Thymus (tissue), 11 donors: ENCODE measurements around the gene CDC73. TPM values are rescaled to one million over a fixed set of nuclear protein-coding genes. Genes with fewer than 3 reads are reported as not detected.
"Not testable (repeated sequence)": the region's sequence is repeated elsewhere in the genome, so short reads cannot be mapped to it uniquely, and the experiment has no call there.

Experiments used
- DNase-seq, 9 donors: peaks; one replicate each; pipeline ENCODE4 v3.0.0-alpha.2; 2013; ENCODE audit warnings: low spot score in 9 of 9, low read depth in 6 of 9, missing footprints in 1 of 9
- H3K27ac ChIP-seq, 2 donors: one replicate each; pipeline ENCODE4 v1.5.1; 2013; ENCODE audit warnings: control low read depth in 1 of 2, low read depth in 1 of 2, low read length in 1 of 2, mild to moderate bottlenecking in 1 of 2, moderate library complexity in 1 of 2
- H3K27me3 ChIP-seq, 2 donors: one replicate each; pipeline ENCODE4 v1.5.1; 2013; ENCODE audit warnings: low read length in 1 of 2; ENCODE audit not compliant: control insufficient read depth in 2 of 2, insufficient read depth in 1 of 2
- H3K36me3 ChIP-seq, 2 donors: one replicate each; pipeline ENCODE4 v1.5.1; 2013; ENCODE audit warnings: low read length in 1 of 2, mild to moderate bottlenecking in 1 of 2, moderate library complexity in 1 of 2; ENCODE audit not compliant: control insufficient read depth in 2 of 2, insufficient read depth in 2 of 2
- H3K4me1 ChIP-seq, 2 donors: one replicate each; pipeline ENCODE4 v1.5.1; 2013; ENCODE audit warnings: low read length in 2 of 2; ENCODE audit not compliant: control insufficient read depth in 2 of 2, insufficient read depth in 2 of 2
- H3K4me3 ChIP-seq, 2 donors: one replicate each; pipeline ENCODE4 v1.5.1; 2013; ENCODE audit warnings: low read length in 2 of 2, control low read depth in 1 of 2, mild to moderate bottlenecking in 1 of 2
- H3K9me3 ChIP-seq, 2 donors: one replicate each; pipeline ENCODE4 v1.5.1; 2013; ENCODE audit warnings: low read length in 1 of 2, mild to moderate bottlenecking in 1 of 2; ENCODE audit not compliant: control insufficient read depth in 2 of 2, insufficient read depth in 1 of 2
- WGBS: extraction: QIAGEN DNeasy Blood & Tissue Kit; methylation state at CpG from one replicate; pipeline ENCODE4 v1.1.7; 2013; 5-methylcytosine and 5-hydroxymethylcytosine counted together
- polyA plus RNA-seq: library from polyadenylated mRNA; stranded (reverse); fragments of 200-250 nt; gene quantifications from one replicate; pipeline ENCODE4 v1.2.3, GENCODE V29; 2013
- total RNA-seq: library from RNA; stranded (reverse); fragments of 120-200 nt; gene quantifications from one replicate; pipeline ENCODE4 v1.2.4, GENCODE V29; 2013
- donor health status: healthy.

Gene CDC73
- total and polyA plus RNA-seq, 2 donors: 14.4 to 17.1 TPM

DNA sequence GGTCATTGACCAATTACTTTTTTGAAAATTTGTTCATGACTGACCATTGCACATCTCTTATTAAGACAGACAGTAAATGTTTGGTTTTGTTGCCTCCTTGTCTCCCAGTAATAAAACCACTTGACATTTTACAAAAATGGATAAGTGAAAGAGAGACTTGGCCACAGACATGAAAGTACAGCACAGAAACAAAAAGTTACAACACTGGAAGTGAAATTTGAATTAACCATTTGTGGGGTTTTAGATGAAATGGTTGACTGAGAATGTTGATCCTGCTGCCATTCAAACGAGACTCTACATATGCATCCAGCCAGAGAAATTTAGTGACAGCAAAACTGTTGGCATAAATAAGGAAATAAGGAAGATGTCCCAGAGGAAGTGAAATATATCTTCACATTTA is 143.9 kb downstream of the CDC73 start:
- no peak for DNase-seq
- Histone ChIP-seq H3K27ac (no peak overlapping the region), H3K36me3 (peaks cover 0 to 6% of the 10 kb centered on the region in 2 donors), H3K27me3 (no peaks in the 10 kb centered on the region), H3K4me3 (no peak overlapping the region), H3K9me3 (no peaks in the 10 kb centered on the region), H3K4me1 (no peaks in the 10 kb centered on the region)
- 97% methylated on average over 1 of the region's 1 CpG for WGBS

DNA sequence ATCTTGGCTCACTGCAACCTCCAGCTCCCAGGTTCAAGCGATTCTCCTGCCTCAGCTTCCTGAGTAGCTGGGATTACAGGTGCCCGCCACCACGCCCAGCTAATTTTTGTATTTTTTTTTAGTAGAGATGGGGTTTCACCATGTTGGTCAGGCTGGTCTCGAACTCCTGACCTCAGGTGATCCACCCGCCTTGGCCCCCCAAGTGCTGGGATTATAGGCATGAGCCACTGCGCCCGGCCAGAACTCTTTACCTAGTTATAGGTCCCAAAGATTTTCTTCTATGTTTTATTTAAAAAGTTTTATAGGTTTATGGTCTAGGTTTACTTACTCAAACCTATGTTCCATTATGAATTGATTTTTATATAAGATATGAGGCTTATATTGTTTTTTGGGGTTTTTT is 145.0 kb downstream of the CDC73 start:
- DNase-seq, H3K4me3 ChIP-seq, H3K9me3 ChIP-seq, H3K36me3 ChIP-seq, H3K27me3 ChIP-seq, H3K27ac ChIP-seq, H3K4me1 ChIP-seq: not testable (repeated sequence)
- WGBS: over 99% methylated on average over 7 of the region's 7 CpGs

DNA sequence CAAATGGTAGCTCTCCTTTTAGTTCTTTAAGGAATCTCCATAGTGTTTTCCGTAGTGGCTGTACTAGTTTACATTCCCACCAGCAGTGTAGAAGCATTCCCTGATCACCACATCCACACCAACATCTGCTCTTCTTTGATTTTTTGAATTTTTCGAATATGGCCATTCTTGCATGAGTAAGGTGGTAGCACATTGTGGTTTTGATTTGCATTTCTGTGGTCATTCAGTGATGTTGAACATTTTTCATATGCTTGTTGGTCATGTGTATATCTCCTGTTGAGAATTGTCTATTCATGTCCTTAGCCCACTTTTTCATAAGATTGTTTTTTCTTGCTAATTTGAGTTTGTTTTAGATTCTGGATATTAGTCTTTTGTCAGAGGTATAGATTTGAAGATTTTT is 149.2 kb downstream of the CDC73 start:
- Histone ChIP-seq H3K4me1 (no peaks in the 10 kb centered on the region), H3K27me3 (no peaks in the 10 kb centered on the region), H3K9me3 (no peaks in the 10 kb centered on the region), H3K36me3 (no peaks in the 10 kb centered on the region), H3K4me3 (no peak overlapping the region), H3K27ac (no peak overlapping the region)
- no peak for DNase-seq
- 89% methylated on average over 2 of the region's 2 CpGs for WGBS

DNA sequence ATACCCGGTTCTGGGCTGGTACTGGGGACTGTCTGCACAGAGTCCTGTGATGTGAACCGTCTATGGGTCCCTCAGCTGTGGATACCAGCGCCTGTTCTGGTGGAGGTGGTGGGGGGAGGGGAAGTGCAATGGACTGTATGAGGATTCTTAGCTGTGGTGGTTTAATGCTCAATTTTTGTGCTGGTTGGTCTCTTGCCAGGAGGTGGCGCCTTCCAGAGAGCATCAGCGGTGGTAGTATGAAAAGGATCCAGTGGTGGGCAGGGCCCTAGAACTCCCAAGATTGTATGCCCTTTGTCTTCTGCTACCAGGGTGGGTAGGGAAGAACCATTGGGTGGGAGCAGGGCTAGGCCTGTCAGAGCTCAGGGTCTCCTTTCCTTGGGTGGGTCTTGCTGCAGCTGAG is 153.9 kb downstream of the CDC73 start:
- H3K36me3 ChIP-seq: no peaks in the 10 kb centered on the region
- H3K4me3 ChIP-seq: no peak overlapping the region
- no peak for DNase-seq
- no peaks in the 10 kb centered on the region for H3K27me3 ChIP-seq
- H3K9me3 ChIP-seq: no peaks in the 10 kb centered on the region
- H3K27ac ChIP-seq: no peak overlapping the region
- no peaks in the 10 kb centered on the region for H3K4me1 ChIP-seq
- 97% methylated on average over 5 of the region's 5 CpGs for WGBS

DNA sequence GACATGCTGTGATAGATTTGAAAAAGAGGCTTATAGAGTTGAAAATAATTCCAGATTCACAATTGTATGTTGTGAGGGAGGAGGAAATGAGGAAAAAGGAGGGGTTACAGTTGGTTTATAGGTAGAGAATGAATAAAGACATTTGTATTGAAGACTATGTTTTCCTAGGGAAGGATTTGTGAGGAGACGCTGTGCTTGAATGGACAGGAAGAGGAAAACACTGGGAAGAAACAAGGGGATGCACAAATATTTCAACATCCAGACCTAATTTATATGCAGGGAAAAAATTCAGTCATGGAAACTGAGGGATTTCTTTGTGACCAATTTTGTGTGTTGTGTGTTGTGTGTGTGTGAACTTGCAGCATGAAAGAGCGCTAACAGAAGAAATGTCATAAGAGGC is 157.1 kb downstream of the CDC73 start:
- Histone ChIP-seq H3K36me3 (no peaks in the 10 kb centered on the region), H3K27ac (no peak overlapping the region), H3K4me1 (peaks cover 0 to 7% of the 10 kb centered on the region in 2 donors), H3K4me3 (no peak overlapping the region), H3K9me3 (no peaks in the 10 kb centered on the region), H3K27me3 (no peaks in the 10 kb centered on the region)
- no peak for DNase-seq
- WGBS: 97% methylated on average over 2 of the region's 2 CpGs

DNA sequence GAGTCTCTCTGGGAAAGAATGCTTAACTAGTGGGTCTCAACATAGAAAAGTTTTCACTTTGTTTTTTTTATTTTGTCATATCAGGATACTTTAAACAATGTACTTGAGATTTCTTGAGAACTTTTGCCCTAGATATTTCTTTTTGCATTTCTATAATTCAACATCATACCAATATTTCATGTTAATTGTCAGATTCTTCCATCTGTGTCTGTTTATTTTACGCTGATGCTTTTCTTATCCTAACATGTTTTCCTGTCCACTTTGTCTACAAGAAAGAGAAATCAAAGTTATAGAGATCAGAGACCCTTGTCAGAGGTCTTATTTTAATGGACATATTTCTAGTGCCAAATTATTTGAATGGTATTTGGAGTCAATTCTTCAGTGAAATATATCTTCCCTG is 160.1 kb downstream of the CDC73 start:
- Histone ChIP-seq H3K4me1 (peaks cover 0 to 15% of the 10 kb centered on the region in 2 donors), H3K27me3 (no peaks in the 10 kb centered on the region), H3K9me3 (no peaks in the 10 kb centered on the region), H3K36me3 (no peaks in the 10 kb centered on the region), H3K27ac (no peak overlapping the region), H3K4me3 (no peak overlapping the region)
- 100% methylated on average over 1 of the region's 1 CpG for WGBS
- no peak for DNase-seq

DNA sequence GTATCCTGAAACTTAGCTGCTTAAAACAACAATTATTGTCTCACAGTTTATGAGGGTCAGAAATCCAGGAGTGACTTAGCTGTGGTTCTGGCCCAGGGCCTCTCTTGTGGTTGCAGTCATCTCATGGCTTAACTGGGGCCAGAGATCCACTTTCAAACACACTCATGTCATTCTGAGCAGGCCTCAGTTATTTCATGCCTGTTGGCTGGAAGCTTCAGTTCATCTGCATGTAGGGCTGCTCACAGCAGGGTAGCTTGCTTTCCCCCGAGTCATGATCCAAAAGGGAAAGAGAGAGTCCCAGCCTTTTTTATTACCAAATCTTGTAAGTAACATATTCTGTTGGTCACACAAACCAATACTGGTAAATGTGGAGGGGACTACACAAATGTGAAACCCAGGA is 161.2 kb downstream of the CDC73 start:
- H3K27ac ChIP-seq: no peak overlapping the region
- no peaks in the 10 kb centered on the region for H3K27me3 ChIP-seq
- 98% methylated on average over 1 of the region's 1 CpG for WGBS
- no peaks in the 10 kb centered on the region for H3K36me3 ChIP-seq
- DNase-seq: no peak
- H3K9me3 ChIP-seq: no peaks in the 10 kb centered on the region
- H3K4me3 ChIP-seq: no peak overlapping the region
- peaks cover 0 to 15% of the 10 kb centered on the region in 2 donors for H3K4me1 ChIP-seq

DNA sequence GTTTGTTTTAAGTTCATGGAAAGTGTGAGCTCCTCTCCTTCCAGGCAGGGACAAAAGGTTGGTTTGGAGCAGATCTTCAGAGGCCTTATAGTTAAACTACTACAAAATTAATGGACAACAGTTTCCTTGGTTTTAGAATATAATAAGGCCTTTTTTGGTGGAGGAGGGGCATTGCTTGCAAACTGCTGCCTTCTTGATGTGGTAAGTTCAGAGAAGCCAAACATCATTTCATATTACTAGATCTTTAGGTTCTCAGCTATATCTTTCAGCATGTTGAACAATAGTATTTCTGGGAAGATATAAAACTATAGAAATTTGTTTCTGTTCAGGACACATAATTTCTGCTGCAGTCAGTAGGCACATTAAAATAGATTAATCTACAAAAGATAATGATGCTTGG is 162.4 kb downstream of the CDC73 start:
- Histone ChIP-seq H3K9me3 (no peaks in the 10 kb centered on the region), H3K4me3 (no peak overlapping the region), H3K27ac (no peak overlapping the region), H3K36me3 (no peaks in the 10 kb centered on the region), H3K4me1 (peaks cover 0 to 15% of the 10 kb centered on the region in 2 donors), H3K27me3 (no peaks in the 10 kb centered on the region)
- DNase-seq: peak in 5 of 9 donors; percentile 2 to 47 (median 4)

DNA sequence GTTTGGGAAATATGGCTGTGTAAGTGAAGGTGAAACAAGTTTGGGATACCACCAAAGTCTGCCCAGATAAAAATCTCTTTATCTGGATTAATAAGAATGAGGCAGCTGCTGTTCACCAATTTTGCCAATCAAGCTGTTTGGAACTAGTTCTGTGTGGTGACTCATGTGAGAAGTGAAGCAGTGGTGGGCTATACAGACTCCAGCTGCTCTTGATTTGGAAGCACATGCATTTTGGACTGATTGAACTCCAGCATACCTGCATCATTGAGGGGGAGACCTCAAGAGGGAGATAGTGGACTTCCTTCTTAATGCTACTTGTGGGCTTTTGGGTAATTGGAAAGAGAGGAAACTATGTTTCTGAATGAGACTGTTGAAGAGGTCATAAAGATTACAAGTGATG is 163.8 kb downstream of the CDC73 start:
- Histone ChIP-seq H3K4me1 (peaks cover 0 to 15% of the 10 kb centered on the region in 2 donors), H3K9me3 (no peaks in the 10 kb centered on the region), H3K36me3 (no peaks in the 10 kb centered on the region), H3K27ac (no peak overlapping the region), H3K27me3 (no peaks in the 10 kb centered on the region), H3K4me3 (no peak overlapping the region)
- DNase-seq: no peak

DNA sequence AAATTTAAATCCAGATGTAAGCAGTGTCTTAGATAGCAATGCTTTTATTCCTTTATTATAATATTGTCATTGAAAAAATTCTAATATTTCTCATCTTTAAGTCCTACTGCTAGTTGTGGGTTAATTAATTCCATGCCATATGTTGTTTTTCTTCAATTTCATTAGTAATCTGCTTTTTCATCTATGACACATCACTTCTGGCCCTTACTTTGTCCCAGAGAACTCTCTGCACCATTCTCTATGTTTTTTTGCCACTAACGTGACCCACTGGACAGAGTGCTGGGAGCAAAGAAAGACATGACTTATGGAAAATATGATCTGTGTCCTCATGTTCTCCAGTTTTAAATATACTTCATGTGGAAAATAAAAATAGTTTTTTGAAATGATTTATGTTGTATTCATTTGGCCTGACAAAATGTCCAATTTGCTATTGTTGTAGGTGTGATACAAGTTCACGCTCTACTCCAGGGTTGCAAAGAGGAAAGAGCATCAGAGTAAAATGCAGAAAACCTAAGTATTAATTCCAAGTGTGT is 166.8 kb downstream of the CDC73 start:
- H3K27ac ChIP-seq, DNase-seq, H3K9me3 ChIP-seq, H3K36me3 ChIP-seq, H3K27me3 ChIP-seq, H3K4me3 ChIP-seq: not testable (repeated sequence)
- 95% methylated on average over 2 of the region's 2 CpGs for WGBS
- peaks cover 0 to 12% of the 10 kb centered on the region in 2 donors for H3K4me1 ChIP-seq
